ENCODE measurements around the gene USP40.

DNA sequence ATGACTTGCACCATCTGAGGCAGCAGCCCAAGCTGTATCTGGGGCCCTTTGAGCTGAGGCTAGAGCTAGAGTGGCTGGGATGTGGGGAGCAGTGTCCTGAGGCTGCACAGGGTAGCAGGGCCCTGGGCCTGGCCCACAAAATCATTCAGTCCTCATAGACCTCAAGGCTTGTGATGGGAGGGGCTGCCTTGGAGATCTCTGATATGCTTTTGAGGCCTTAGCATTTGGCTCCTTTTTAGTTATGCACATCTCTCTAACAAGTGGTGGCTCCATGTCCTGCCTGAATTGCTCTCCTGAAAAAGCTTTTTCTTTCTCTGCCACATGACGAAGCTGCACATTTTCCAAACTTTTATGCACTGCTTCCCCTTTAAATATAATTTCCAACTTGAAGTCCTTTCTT, 39.1 kb upstream of the USP40 start:
- no peak for TF ChIP-seq GATA2 (IDR thresholded peaks at IDR 0.05; ENCODE audit: low read depth, low read length)
- TF ChIP-seq GATA3 (IDR thresholded peaks at IDR 0.05; ENCODE audit: low read depth, low read length): no peak

All from SH-SY5Y (cell line).